Stimulated activated CD8-positive, alpha-beta memory T cell treated with anti-CD3 and anti-CD28 coated beads, Interleukin-4, amount 100 ng/mL, for 4 hours (primary cell): ENCODE results near the gene ARL17A.
"Not testable (repeated sequence)": the region's sequence is repeated elsewhere in the genome, so short reads cannot be mapped to it uniquely, and the experiment has no call there.

Source experiments
- DNase-seq, 2 donors: peaks; one replicate each; pipeline ENCODE4 v3.0.0-alpha.2; 2020; ENCODE audit warnings: low read depth in 2 of 2, low spot score in 1 of 2

ARL17A gene

DNA sequence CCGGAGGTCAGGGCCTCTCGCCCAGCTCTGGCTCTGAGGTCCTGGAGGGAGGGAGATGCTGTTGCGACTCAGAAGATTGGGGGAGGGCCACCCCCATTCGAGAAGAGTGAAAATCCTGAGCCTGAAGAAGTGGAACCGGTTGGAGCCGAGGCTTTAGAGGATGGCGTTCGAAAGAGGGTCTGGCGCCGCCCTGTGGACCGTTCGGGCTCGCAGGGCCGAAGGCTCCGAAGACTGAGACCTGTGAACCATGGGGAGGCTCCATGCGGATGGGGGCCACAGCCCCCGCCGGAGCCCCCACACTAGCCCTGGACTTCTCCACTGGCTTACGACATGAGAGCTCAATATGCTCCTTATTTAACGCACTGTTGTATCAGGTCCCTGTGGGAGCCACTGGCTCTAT lies 20.3 kb downstream of the ARL17A start:
- DNase-seq, result not testable (repeated sequence)

DNA sequence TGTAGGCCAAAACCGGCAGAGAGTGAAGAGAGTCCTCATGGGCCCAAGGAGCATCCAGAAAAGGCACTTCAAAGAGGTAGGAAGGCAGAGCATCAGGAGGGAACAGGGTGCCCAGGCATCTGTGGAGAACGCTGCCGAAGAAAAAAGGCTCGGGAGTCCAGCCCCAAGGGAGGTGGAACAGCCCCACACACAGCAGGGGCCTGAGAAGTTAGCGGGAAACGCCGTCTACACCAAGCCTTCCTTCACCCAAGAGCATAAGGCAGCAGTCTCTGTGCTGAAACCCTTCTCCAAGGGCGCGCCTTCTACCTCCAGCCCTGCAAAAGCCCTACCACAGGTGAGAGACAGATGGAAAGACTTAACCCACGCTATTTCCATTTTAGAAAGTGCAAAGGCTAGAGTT lies 30.9 kb downstream of the ARL17A start:
- DNase-seq, result not testable (repeated sequence)

GRCh38 chr17:46534716-46535115 lies 44.8 kb downstream of the ARL17A start:
- not testable (repeated sequence) for DNase-seq

- DNase-seq, result not testable (repeated sequence)
Measured at GRCh38 chr17:46512168-46512567, 67.3 kb downstream of the ARL17A start, which contains the start of gene LRRC37A2. TSS of gene LRRC37A2 (plus strand) at chr17:46512468. CDS start at chr17:46512713, 245 bp downstream.

DNA sequence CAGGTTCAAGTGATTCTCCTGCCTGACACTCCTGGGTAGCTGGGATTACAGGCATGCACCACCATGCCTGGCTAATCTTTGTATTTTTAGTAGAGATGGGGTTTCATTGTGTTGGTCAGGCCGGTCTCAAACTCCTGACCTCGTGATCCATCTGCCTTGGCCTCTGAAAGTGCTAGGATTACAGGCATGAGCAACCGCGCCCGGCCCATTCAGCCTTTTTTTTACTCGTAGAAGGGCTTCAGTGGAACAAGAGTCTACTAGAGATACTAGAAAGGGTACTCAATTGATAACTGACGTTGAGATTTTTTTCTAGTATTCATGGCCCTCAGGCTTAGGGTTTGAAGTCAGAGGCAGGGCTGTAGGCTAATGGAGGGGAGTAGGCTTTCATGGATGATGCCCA lies 73.6 kb downstream of the ARL17A start:
- not testable (repeated sequence) for DNase-seq

DNA sequence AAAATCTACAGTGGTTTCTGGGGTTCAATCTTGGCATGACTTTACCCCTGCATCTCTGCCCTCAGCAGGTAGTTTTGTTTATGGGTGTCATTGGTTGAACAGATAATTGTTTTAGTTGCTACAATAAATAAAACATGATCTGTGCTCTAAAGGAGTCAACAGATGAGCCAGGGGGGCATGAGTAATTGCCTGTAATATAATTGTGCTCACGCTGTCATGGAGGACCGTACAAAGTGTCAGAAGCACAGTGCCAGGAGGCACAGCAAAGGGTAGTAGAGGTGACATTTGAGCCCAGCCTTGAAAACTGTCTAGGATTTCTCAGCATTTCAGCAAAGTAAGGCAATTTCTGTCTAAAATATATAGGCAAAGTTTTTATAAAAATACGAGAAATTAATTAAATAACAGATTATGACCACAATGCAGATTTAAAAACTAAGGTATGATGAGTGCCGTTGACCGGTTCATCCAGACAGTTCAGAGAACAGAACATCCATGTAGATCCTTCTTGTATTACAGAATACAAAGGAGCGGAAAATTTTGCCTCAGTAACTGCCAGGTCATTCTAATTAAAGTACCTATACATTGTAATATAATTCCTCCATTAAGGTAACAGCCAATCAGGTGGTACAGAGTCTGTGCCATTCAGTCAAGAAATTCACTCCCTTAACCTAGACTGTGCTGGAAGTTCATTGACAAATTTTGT lies 79.9 kb downstream of the ARL17A start:
- DNase-seq, result not testable (repeated sequence)

GRCh38 chr17:46492021-46492420 lies 87.5 kb downstream of the ARL17A start:
- DNase-seq, result not testable (repeated sequence)

DNA sequence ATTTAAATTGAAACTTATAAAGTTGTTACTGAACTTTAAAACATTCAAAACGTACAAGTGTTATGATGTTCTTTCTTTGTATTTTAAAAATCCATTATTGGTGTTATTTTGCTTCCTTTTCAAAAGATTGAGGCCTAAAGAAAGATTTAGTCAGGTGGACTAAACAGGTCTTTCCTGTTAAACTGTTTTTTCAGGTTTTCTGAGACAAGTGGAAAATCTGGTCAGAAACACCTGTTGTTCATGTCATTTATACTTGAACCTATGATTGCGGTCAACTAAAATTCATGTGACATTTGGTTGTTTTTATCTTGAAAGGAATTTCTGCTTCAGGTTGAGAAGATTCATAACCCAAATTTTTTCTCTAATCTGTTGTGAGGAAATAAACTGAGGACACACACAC lies 98.2 kb downstream of the ARL17A start:
- DNase-seq, result not testable (repeated sequence)

GRCh38 chr17:46478823-46479222 lies 100.7 kb downstream of the ARL17A start:
- DNase-seq, result not testable (repeated sequence)

- DNase-seq, result not testable (repeated sequence)
Measured at GRCh38 chr17:46475583-46475982, 103.9 kb downstream of the ARL17A start.

DNA sequence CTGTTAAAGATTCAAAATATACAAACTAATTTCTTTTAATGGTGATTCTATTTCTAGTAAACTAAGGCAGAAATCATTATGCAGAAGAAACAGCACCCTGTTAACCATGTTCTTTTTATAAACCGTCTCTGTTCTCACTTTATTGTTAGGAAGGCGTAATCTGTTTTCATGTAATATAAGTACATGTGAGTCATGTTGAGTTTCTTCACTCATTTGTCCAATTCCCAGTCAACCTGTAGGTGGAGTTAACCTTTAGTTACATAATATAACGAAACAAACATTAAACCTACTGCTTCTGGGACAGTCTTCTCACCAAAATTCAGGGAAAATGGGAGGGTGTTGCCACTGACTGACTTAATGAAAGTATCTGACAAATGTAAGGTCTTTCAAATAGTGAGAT lies 105.0 kb downstream of the ARL17A start:
- not testable (repeated sequence) for DNase-seq

DNA sequence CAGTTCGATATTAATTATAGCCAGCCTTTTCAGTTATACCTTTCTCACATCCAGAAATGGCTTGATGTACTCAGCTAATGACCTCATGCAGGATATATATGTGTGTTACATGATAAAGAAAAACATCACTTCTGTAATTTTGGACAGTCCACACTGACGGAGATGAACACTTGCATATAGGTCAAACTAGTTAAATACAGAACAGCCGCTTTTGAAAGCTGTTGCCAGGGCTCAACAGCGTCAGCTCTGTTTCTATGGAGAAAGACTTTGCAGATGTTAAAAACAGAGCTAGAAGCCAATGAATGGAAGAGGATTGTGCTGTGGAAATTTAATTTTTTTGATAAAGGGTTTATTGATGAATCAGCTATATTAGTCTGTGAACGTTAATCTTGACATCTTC lies 111.9 kb downstream of the ARL17A start:
- DNase-seq, result not testable (repeated sequence)
